Stimulated activated CD8-positive, alpha-beta memory T cell treated with anti-CD3 and anti-CD28 coated beads, Interleukin-15, amount 100 ng/mL, for 1 hour (primary cell): ENCODE results near the gene HMGA1.
"Not testable (repeated sequence)": the region's sequence is repeated elsewhere in the genome, so short reads cannot be mapped to it uniquely, and the experiment has no call there.

Experiments used
- DNase-seq: peaks from one replicate; pipeline ENCODE4 v3.0.0-alpha.2; 2020; ENCODE audit warnings: low read depth

The HMGA1 gene

DNA sequence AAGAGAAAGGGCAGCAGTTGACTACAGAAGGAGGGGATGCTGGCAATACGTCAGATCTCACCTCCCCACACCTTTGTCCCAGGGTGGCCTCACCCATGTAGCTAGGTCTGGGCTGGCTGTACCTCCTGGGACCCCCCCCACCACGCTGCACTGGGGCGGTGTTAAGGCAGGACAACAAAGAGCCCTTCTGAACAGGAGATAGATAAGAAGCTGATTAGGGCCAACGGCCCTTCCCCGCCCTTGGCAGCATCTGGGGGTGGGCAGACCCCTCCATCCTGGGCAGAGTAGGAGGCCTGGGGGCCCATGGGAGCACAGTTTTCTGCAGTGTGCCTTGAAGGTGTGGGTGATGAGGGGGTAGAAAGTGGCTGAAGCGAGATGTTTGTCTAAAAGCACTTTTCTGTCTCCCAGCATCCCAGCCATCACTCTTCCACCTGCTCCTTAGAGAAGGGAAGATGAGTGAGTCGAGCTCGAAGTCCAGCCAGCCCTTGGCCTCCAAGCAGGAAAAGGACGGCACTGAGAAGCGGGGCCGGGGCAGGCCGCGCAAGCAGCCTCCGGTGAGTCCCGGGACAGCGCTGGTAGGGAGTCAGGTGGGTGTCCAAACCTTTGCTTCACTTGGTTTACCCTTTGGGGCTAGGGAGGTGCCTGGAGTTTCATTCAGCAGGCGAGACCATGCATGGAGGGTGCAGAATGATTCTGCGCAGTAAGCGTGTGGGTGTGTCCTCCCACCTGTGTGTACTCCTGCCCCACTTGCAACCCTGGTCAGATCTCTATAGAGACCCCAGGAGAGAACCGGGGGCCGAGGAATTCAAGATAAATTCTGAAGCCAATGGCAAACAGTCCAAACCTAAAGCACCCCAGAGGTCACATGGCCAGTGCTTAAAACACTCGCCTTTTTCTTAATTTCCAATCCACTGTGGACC lies 3.9 kb downstream of the HMGA1 start:
- no peak for DNase-seq

DNA sequence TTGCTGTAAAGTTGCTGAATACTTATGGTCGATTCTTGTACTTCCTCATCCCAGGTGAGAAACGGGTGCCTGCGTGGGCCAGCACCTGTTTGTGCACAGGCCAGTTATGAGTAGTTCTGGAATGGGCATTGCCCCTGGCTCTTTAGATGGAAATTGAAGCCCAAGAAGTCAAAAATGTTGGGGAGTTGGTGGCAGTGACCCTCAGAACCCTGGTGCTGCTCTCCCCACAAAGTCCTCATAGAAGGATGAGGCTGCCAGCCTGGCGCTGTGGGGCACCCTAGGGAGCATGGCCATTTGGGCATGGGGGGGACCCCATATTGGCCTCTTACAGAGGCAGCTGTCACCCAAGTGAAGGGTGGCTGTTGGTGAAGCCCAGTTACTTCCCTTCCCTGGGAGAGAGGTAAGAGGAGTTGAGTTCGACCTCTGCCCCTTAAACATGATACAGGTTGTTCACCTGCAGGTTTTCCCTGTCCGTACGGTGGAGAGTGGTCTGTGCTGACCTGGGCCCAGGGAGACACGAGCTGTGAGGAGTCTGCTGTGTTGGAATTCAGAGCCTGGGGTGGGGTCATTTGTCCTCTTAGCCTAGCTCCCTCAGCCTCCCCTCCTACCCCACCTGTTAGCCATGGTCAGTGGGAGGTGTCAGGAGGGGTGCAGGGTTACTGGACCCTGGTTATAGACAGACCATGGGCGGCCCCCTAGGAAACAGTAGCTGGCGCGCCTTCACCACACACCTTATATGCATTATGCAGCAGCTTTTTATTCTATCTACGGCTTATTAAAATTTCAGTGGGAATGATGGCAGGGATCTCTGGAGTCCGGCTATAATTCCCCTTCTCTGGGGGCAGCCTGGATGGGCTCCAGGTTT lies 4.9 kb downstream of the HMGA1 start:
- DNase-seq, result no peak

DNA sequence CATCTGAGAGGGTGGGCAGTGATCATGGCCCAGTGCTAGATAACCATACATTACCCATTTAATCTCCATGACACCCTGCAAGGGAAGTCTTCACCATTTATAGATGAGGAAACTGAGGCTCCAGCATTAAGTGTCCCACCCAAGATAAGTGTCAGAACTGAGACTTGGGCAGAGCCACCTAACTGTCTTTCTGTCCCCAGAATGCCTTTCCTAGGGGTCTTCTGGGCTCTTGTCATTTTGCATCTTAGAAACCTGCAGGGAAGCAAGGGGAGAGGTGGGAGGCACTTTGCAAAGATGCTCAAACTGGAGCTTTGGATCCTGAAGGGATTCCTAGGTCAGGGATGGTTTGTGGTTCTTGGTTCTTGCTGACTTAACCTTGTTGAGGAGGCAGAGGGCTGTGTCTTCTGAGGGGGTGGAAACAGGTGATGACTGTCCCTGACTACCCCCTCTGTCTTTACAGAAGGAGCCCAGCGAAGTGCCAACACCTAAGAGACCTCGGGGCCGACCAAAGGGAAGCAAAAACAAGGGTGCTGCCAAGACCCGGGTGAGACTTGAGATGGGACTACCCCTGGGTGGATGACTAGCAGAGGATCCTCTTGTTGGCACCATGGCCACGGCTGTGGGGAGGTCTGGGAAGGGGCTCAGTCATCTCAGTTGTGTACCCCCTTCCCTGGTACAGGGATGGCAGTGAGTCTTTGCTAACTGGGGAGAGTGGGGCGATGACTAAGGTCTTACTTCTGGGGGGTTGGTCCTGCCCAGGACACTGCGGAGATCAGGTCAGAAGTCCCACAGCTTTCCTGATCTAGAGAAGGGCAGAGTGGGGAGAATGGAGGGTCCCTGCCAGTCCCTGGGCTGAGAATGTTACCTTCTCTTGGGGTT lies 5.8 kb downstream of the HMGA1 start:
- DNase-seq, result no peak

DNA sequence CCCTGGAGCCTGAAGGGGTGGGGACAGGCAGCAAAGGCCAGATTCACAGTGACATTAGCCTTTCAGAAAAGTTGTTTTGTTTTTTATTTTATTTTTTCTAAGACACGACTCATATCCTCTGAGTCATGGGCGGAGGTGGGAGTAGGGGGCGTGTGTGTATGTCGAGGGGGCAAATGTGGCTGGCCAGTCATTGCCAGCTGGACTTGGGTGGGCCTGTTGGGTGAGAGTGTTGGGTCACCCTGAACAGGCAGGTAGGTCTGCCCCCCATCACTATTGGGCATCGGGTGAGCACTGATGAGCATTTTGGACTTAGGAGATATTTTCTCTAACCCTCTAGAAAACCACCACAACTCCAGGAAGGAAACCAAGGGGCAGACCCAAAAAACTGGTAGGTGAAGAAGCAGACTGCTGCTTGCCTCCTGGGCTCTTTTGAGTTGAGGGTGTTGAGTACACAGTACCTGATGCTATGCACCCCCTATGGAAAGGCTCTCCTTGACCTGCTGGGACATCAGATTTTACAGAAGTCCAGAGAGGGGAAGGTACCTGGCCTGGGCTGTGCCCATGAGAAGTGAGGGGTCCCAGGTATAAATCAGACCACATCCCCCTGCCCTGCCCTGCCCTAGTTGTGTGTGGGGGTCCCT lies 6.6 kb downstream of the HMGA1 start:
- no peak for DNase-seq

DNA sequence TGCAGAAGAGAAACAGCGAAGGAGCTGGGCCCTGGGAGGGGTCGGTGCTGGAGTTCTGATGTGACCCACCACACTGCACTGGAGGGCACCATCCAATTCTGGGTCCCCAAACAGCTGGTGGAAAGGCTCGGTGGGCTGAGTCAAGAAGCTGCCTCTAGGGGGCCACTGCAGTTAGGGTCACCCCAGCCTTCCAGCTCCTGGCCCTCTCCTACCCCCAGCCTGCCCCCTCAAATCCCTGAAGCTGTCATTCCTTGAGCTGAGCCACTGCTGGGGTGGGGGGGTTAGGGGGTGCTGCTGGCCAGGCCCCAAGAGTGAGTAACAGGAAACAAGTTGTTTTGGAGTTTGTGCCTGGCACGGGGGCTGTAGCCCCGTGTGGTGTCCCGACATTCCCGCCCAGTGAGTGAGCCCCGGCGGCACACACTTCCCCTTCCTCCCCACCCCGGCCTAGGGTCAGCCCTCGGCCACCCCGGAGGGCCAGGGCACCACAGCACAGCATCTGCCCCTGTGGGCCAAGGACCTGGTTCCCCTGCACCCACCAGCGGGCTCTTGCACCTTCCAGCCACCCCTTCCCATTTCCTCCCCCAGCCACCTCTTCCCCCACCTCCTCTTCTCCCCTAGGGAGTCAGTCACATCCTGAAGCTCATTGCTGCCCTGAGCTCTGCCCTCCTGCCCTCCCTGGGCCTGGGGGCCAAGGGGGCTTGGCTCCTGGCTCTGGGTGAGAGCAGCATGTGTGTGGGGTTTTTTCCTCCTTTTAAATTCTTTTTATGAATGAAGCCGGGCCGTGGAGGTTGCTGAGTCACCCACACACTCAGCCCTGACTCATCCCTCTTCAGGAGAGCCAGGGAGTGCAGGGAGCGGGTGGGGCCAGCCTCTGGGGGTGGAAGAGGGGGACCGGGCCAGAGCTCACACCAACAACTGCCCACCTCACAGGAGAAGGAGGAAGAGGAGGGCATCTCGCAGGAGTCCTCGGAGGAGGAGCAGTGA lies 7.5 kb downstream of the HMGA1 start:
- no peak for DNase-seq

DNA sequence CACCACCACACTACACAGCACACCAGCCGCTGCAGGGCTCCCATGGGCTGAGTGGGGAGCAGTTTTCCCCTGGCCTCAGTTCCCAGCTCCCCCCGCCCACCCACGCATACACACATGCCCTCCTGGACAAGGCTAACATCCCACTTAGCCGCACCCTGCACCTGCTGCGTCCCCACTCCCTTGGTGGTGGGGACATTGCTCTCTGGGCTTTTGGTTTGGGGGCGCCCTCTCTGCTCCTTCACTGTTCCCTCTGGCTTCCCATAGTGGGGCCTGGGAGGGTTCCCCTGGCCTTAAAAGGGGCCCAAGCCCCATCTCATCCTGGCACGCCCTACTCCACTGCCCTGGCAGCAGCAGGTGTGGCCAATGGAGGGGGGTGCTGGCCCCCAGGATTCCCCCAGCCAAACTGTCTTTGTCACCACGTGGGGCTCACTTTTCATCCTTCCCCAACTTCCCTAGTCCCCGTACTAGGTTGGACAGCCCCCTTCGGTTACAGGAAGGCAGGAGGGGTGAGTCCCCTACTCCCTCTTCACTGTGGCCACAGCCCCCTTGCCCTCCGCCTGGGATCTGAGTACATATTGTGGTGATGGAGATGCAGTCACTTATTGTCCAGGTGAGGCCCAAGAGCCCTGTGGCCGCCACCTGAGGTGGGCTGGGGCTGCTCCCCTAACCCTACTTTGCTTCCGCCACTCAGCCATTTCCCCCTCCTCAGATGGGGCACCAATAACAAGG lies 8.5 kb downstream of the HMGA1 start:
- not testable (repeated sequence) for DNase-seq

DNA sequence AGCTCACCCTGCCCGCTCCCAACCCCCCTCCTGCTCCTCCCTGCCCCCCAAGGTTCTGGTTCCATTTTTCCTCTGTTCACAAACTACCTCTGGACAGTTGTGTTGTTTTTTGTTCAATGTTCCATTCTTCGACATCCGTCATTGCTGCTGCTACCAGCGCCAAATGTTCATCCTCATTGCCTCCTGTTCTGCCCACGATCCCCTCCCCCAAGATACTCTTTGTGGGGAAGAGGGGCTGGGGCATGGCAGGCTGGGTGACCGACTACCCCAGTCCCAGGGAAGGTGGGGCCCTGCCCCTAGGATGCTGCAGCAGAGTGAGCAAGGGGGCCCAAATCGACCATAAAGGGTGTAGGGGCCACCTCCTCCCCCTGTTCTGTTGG lies 9.1 kb downstream of the HMGA1 start:
- not testable (repeated sequence) for DNase-seq

DNA sequence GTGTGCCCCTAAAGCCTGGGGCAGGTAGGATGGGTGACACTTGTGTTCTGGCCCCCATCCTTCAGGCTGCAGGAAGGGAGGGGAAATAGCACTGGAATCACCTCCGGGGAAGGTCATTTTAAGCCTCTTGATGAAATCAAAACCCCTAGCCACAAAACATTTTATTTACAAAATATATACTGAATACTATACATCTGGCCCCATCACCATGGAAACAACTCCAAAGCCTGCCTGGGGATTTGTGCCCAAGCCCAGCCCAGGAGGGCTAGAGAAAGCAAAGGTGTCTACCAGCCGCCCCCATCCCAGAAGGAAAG lies 9.5 kb downstream of the HMGA1 start:
- DNase-seq, result no peak

DNA sequence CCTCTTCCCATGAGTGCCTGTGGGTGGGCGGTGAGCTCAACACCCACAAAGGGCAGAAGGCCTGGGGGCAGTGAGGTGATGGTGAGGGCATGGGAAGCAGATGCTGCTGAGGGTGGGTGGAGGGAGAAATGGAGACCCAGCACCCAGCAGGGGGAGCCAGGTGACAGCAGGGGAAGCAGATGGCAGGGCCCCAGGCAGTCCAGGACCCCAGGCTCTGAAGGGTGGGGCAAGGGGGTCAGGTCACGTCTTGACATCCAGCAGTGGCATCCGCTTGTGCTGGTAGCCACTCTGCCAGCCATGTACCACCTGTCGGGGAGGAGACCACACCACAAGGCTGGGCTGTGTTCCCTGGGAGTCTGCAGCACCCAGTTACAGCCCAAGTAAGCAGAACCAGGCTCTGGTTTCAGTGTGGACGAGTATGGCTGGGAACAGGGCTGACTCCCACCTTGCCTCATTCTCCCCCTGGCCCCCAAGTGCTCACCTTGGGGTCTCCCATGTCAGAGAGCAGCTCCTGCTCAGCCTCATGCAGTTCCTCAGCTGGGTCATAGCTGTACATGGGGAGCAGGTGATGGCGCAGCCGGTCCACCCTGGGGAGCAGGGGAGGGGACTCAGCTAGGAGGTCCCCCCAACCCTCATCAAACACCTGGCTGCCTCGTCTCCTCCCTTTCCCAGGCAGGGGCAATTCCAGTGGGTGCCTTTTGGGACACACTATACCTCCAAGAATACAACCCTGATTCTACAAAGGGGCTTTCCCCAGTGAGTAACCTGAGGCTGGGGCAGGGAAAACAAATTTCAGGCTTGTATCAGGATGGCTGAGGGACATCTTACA lies 10.1 kb downstream of the HMGA1 start:
- no peak for DNase-seq

DNA sequence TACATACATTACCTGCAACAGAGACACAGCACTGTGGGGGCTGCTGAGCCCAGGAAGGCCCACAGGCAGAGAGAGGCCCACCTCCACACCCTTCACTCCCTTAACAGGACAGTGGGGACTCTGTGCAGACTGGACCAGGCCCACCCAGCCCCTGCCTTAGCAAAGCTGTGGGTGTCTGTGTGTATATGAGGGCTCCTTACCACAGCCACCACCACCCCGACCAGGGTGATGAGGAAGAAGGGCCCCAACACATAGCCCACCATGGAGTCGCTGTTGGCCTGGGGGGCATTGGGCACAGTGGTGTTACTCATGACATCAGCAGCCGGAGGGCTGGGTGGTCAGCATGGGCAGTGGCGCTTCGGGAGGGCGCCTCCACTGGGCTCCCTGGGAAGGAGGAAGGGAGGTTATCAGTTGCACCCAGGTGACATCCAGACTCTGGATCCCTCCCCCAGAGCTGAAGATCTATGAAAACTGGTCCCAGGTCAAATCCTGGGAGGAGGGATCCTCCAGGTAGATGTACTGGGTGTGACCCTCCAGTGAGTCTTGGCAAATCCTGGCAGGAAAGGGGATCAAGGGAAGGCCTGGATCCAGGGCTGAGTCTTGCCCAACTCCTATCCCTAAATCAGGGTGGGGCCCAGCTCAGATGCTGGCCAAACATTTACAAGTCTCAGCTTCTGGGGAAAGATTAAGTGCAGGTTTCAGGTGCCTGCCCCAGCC lies 11.0 kb downstream of the HMGA1 start:
- DNase-seq, result no peak

DNA sequence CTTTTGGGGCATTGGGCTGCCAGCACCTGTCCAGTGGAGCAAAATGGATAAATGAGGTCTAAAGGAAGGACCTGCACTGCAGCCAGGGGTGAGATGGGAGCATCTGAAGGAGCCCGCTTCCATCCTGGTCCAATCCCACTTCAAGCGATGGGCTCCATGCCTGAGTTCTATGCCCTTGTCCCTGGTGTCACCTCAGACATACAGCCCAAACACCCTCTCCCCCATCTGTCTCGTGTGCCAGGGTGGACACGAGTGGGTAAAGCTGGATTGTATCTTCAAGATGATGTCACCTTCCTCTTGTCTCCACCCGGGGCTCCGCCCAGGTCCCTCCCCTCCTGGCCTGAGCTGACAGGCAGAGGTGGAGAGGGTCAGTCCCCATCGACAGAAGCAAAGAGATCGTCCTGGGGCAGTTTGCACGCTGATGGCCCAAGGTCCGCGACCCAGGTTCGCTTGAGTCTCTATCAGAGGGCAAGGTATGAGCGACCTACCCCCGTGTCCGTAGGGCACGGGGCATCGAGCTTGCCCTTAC lies 11.6 kb downstream of the HMGA1 start:
- no peak for DNase-seq

DNA sequence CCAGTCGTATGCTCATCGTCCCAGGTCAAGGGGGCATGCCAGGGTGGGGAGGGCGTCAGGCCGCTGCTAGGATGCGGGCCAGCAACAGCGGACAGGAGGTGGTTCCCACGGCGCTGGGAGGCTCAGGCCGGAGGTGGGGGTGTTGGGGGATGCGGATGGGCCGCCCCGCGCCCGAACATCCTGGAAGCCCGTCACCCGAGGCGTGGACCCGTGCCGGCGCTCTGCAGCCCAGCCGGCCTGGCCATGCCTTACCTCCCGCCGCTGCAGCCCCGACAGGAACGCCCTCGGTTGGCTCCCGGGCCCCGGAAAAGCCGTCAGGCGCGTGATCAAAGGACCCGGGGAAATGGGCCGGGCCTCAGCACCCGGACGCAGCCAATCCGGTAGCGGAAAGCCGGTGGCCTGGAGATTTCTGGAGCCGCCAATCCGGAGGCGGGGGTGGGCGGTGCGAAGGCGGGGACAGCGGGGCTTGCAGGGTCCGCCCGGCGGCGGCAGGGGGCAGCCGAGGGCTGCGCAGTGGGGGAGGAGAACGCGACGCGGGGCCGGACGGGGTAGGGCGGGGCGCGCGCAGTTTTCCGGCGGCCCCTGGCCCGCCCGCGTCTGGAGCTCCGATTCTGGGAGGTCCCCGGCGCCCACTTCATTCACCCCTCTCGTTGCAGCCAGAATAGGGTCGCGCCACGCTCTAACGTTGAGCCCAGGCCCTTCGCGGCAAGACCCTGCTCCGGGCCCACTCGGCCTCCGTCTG lies 12.2 kb downstream of the HMGA1 start, which contains the start of gene SMIM29:
SMIM29 (minus strand) TSS at position 280 of the 742 bp plus-strand sequence. CDS start 1,215 bp downstream, outside the sequence.
- peak; percentile 95 for DNase-seq

DNA sequence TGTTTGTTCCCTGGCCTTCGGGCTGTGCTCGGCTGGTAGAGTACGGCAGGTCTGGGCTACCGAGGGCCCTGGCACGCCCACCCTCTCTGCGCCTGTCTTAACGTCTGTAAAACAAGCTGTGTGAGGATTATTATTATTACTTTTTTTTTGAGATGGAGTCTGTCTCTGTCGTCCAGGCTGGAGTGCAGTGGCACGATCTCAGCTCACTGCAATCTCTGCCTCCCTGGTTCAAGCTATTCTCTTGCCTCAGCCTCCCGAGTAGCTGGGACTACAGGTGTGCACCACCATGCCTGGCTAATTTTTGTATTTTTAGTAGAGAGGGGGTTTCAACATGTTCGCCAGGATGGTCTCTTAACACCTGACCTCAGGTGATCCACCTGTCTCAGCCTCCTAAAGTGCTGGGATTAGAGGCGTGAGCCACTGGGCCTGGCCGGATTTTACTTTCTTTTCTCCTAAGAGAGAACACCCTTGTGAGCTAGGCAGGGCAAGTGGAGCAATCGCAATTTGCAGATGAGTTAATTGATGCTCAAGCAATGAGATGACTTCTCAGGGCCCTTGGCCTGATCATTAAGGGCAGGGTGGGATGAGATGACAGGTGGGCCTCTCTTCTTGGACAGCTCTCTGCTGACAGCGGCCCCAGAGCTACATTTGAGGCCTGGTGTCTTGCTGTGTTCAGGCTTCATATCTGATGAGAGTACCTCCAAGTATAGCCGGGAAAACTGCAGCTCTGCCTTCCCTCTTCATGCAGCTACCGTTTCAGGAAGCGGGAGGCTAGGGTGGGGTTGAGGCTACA lies 13.0 kb downstream of the HMGA1 start:
- no peak for DNase-seq

DNA sequence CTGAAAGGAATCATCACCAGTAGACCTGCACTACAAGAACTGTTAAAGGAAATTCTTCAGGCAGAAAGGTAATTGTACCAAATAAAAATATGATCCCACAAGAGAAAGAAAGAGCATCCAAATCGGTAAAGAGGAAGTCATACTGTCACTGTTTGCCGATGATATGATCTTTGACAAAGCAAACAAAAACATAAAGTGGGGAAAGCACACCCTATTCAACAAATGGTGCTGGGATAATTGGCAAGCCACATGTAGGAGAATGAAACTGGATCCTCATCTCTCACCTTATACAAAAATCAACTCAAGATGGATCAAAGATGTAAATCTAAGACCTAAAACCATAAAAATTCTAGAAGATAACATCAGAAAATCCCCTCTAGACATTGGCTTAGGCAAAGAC lies 15.7 kb downstream of the HMGA1 start:
- DNase-seq, result not testable (repeated sequence)

DNA sequence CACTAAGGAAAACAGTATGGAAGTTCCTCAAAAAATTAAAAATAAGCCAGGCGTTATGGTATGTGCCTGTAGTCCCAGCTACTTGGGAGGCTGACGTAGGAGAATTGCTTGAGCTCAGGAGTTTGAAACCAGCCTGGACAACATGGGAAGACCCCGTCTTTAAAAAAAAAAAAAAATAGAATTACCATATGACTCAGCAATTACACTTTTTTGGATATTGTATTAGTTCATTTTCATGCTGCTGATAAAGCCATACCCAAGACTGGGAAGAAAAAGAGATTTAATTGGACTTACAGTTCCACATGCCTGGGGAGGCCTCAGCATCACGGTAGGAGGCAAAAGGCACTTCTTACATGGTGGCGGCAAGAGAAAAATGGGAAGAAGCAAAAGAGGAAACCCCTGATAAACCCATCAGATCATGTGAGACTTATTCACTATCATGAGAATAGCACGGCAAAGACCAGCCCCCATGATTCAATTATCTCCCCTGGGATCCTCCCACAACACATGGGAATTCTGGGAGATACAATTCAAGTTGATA lies 22.9 kb downstream of the HMGA1 start:
- no peak for DNase-seq
